Fibroblast of mammary gland (primary cell): Measurements from ENCODE around the gene EXD3.
"Not testable (repeated sequence)": the region's sequence is repeated elsewhere in the genome, so short reads cannot be mapped to it uniquely, and the experiment has no call there.

Experiments used
- DNase-seq: peaks from one replicate; pipeline ENCODE4 v3.0.0-alpha.2; 2010; ENCODE audit warnings: low read depth
- H3K4me3 ChIP-seq: 2 replicates; pipeline ENCODE4 v1.5.1; 2011; ENCODE audit warnings: low read depth, mild to moderate bottlenecking, low read length, moderate library complexity; ENCODE audit not compliant: control insufficient read depth
- CTCF ChIP-seq: conservative IDR thresholded peaks from 2 replicates; pipeline ENCODE4 v1.5.1; 2011; ENCODE audit warnings: low read depth, low read length, inconsistent platforms; ENCODE audit not compliant: control insufficient read depth, insufficient read depth

Gene EXD3

DNA sequence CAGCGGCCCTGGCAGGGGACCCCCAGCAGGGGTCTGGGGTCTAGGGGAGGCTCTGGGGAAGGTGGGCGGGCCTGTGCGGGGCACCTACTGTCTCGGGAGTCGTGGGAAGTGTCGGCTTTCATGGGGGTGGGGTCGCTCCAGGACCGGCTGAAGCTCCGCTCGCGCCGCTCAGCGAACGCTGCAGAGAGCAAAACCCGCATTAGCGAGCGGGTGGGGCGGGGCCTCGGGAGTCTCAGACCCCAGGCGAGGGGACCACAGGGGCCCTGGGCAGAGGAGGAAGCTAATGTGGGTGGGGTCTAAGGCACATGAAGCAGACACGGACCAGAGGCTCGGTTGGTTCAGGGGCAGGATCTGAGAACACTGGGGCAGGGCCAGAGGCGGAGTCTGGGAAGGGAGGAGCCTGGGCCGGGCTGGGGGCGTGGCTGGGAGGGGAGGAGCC lies 30.7 kb upstream of the EXD3 start:
- no peak for TF ChIP-seq CTCF
- DNase-seq, result peak; percentile 64
- H3K4me3 ChIP-seq, result no peak overlapping the region

GRCh38 chr9:137452761-137453642 lies 30.0 kb upstream of the EXD3 start:
- no peak overlapping the region for H3K4me3 ChIP-seq
- TF ChIP-seq CTCF, result no peak
- no peak for DNase-seq

- H3K4me3 ChIP-seq, result no peak overlapping the region
- DNase-seq, result no peak
- TF ChIP-seq CTCF, result no peak
Observed at GRCh38 chr9:137452006-137452760, 29.2 kb upstream of the EXD3 start.

DNA sequence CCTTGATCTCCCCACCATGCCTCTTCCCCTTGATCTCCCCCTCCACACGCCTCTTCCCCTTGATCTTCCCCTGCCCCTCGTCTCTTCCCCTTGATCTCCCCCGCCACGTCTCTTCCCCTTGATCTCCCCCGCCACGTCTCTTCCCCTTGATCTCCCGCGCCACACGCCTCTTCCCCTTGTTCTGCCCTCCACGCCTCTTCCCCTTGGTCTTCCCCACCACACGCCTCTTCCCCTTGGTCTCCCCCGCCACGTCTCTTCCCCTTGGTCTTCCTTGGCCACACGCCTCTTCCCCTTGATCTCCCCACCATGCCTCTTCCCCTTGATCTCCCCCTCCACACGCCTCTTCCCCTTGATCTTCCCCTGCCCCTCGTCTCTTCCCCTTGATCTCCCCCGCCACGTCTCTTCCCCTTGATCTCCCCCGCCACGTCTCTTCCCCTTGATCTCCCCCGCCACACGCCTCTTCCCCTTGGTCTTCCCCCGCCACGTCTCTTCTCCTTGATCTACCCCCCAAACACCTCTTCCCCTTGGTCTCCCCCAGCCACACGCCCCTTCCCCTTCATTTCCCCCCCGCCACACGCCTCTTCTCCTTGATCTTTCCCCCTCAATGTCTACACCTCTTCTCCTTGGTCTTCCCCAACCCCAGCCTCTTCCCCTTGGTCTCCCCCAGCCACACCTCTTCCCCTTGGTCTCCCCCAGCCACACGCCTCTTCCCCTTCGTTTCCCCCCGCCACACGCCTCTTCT lies 28.5 kb upstream of the EXD3 start:
- not testable (repeated sequence) for DNase-seq, H3K4me3 ChIP-seq

GRCh38 chr9:137450539-137451222 lies 27.7 kb upstream of the EXD3 start:
- DNase-seq, H3K4me3 ChIP-seq: not testable (repeated sequence)

DNA sequence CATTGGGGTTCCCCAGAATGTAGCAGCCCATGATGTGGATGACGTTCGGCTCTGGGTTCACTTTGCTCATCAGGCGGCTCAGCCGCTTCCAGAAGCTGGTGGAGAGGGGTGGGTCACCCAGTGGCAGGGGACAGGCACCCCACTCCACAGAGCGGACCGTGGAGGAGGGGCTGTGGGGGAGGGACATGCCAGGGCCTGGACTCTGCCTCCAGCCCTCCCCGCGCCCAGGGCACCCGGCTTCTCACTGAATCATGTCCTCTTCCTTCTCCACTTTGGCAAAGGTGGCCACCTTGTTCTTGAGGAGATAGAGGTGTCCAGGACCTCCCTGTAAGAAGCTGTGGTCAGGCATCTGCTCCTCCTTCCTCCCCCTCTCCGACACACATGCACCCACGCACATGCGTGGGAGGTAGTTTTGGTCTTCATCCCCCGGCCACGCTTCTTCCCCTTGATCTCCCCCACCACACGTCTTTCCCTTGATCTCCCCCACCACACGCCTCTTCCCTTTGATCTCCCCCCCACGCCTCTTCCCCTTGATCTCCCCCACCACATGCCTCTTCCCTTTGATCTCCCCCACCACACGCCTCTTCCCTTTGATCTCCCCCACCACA lies 27.1 kb upstream of the EXD3 start:
- no peak for DNase-seq
- no peak overlapping the region for H3K4me3 ChIP-seq
- no peak for TF ChIP-seq CTCF
